Thyroid gland (tissue), 4 donors: ENCODE data around the gene CAMSAP2. TPM values are rescaled to one million over a fixed set of nuclear protein-coding genes. Genes with fewer than 3 reads are reported as not detected.

Experiments used
- DNase-seq, 2 donors: peaks; one replicate each; pipeline ENCODE4 v3.0.0-alpha.2; 2019
- H3K27ac ChIP-seq, 3 donors: fragments of 200-600 bp; sonication (generic); 1 replicate in 2 of 3; 2 replicates in 1 of 3; pipeline ENCODE4 v1.5.1; 2016 to 2019; ENCODE audit warnings: mild to moderate bottlenecking in 1 of 3, moderate library complexity in 1 of 3
- H3K27me3 ChIP-seq: fragments of 200-600 bp; sonication (generic); one replicate; pipeline ENCODE4 v1.5.1; 2019
- H3K36me3 ChIP-seq, 2 donors: fragments of 200-600 bp; sonication (generic); one replicate each; pipeline ENCODE4 v1.5.1; 2016 to 2019
- H3K4me1 ChIP-seq, 2 donors: fragments of 200-600 bp; sonication (generic); one replicate each; pipeline ENCODE4 v1.5.1; 2017 to 2019
- H3K4me3 ChIP-seq, 3 donors: fragments of 200-600 bp; sonication (generic); replicated peaks in 1 of 3; 1 replicate in 2 of 3; 2 replicates in 1 of 3; pipeline ENCODE4 v1.5.1; 2016; ENCODE audit warnings: mild to moderate bottlenecking in 1 of 3
- H3K9me3 ChIP-seq: fragments of 200-600 bp; sonication (generic); one replicate; pipeline ENCODE4 v1.5.1; 2017
- CTCF ChIP-seq, 6 experiments: fragments of 200-600 bp in 3 of 6; fragments of 450-650 bp in 3 of 6; sonication (generic) in 3 of 6; IDR thresholded peaks; one replicate each; pipeline ENCODE4 v1.5.1; 2016 to 2019; ENCODE audit warnings: antibody characterized with exemption in 6 of 6, mild to moderate bottlenecking in 2 of 6, inconsistent platforms in 1 of 6, moderate library complexity in 1 of 6
- POLR2A ChIP-seq, 2 donors: fragments of 450-650 bp; IDR thresholded peaks; one replicate each; pipeline ENCODE4 v1.6.1; 2017; ENCODE audit warnings: antibody characterized with exemption in 2 of 2, mild to moderate bottlenecking in 2 of 2, moderate library complexity in 1 of 2
- WGBS, 2 donors: methylation state at CpG; one replicate each; pipeline ENCODE4 v1.1.5; 2017; 5-methylcytosine and 5-hydroxymethylcytosine counted together
- intact Hi-C: fragments of 100-400 bp; cut with DNase I; formaldehyde crosslinking; loops from one replicate; pipeline ENCODE4 v1.15.1; 2023
- total RNA-seq, 4 donors: library from RNA; depleted of rRNA; stranded (reverse); fragments of >200 nt; gene quantifications; one replicate each; pipeline ENCODE4 v1.2.3, GENCODE V29; 2016

The CAMSAP2 gene
- total RNA-seq, 4 donors from 2014 or later = 36.3 to 53.5 (median 41.8) TPM

- H3K27me3 ChIP-seq = no peaks in the 10 kb centered on the region
- no peak for TF ChIP-seq CTCF (IDR thresholded peaks at IDR 0.05)
- no peak for TF ChIP-seq POLR2A (IDR thresholded peaks at IDR 0.05)
- H3K27ac ChIP-seq = no peak overlapping the region
- peaks cover 9 to 12% of the 10 kb centered on the region in 2 donors for H3K4me1 ChIP-seq
- H3K36me3 ChIP-seq = no peaks in the 10 kb centered on the region
- H3K4me3 ChIP-seq = no peak overlapping the region
- DNase-seq = no peak
- no peaks in the 10 kb centered on the region for H3K9me3 ChIP-seq
- intact Hi-C loops = no loop called here
These were observed 154.3 kb downstream of the CAMSAP2 start for GRCh38 chr1:200892958-200893357.

- intact Hi-C loops = no loop called here
- no peak overlapping the region for H3K27ac ChIP-seq
- WGBS, 2 donors = 81 to 84% methylated on average over 6 of the region's 6 CpGs
These were observed 154.8 kb downstream of the CAMSAP2 start for GRCh38 chr1:200893411-200893901.

GRCh38 chr1:200894712-200895442 is 156.2 kb downstream of the CAMSAP2 start, which contains the start of gene INAVA:
INAVA (plus strand) TSS chr1:200894900; CDS start chr1:200898401, 3,501 bp downstream.
- no peak within 1 kb of the TSS for H3K4me3 ChIP-seq
- intact Hi-C loops = no loop called here
- H3K36me3 ChIP-seq = no peaks in the 10 kb centered on the region
- H3K4me1 ChIP-seq = peaks cover 9 to 12% of the 10 kb centered on the region in 2 donors
- WGBS, 2 donors = 58 to 72% methylated on average over 11 to 13 of the region's 15 CpGs
- H3K27me3 ChIP-seq = no peaks in the 10 kb centered on the region
- H3K27ac ChIP-seq = no peak within 1 kb of the TSS
- no peak for TF ChIP-seq CTCF (IDR thresholded peaks at IDR 0.05)
- TF ChIP-seq POLR2A (IDR thresholded peaks at IDR 0.05) = no peak
- no peaks in the 10 kb centered on the region for H3K9me3 ChIP-seq
- DNase-seq = peak in 1 of 2 donors; percentile 8

More at GRCh38 chr1:200893411-200893901, 154.8 kb downstream of the CAMSAP2 start:
- DNase-seq = no peak
- H3K4me3 ChIP-seq = no peak overlapping the region
- H3K36me3 ChIP-seq = no peaks in the 10 kb centered on the region
- no peaks in the 10 kb centered on the region for H3K27me3 ChIP-seq
- no peak for TF ChIP-seq CTCF (IDR thresholded peaks at IDR 0.05)
- TF ChIP-seq POLR2A (IDR thresholded peaks at IDR 0.05) = no peak
- H3K9me3 ChIP-seq = no peaks in the 10 kb centered on the region
- H3K4me1 ChIP-seq = peaks cover 9 to 12% of the 10 kb centered on the region in 2 donors

GRCh38 chr1:200895443-200895789 is 156.7 kb downstream of the CAMSAP2 start:
- intact Hi-C loops = no loop called here
- no peak overlapping the region for H3K27ac ChIP-seq
- no peaks in the 10 kb centered on the region for H3K27me3 ChIP-seq
- WGBS, 2 donors = 43 to 77% methylated on average over 5 to 7 of the region's 8 CpGs
- H3K4me1 ChIP-seq = peaks cover 9 to 12% of the 10 kb centered on the region in 2 donors
- H3K9me3 ChIP-seq = no peaks in the 10 kb centered on the region
- DNase-seq = no peak
- TF ChIP-seq CTCF (IDR thresholded peaks at IDR 0.05) = no peak
- TF ChIP-seq POLR2A (IDR thresholded peaks at IDR 0.05) = no peak
- no peak overlapping the region for H3K4me3 ChIP-seq
- no peaks in the 10 kb centered on the region for H3K36me3 ChIP-seq

GRCh38 chr1:200895801-200896530 is 157.3 kb downstream of the CAMSAP2 start:
- Histone ChIP-seq H3K9me3 (no peaks in the 10 kb centered on the region), H3K4me1 (peaks cover 9 to 10% of the 10 kb centered on the region in 2 donors), H3K36me3 (no peaks in the 10 kb centered on the region), H3K27ac (no peak overlapping the region), H3K4me3 (no peak overlapping the region), H3K27me3 (no peaks in the 10 kb centered on the region)
- TF ChIP-seq POLR2A (IDR thresholded peaks at IDR 0.05) (no peak), CTCF (IDR thresholded peaks at IDR 0.05) (no peak)
- WGBS, 2 donors = 82 to 85% methylated on average over 8 of the region's 9 CpGs
- intact Hi-C loops = no loop called here
- DNase-seq = no peak
